ENCODE data around the gene ATP6V0A4.

ATP6V0A4 gene

GRCh38 chr7:138656952-138657351 is 141.0 kb downstream of the ATP6V0A4 start:
- no peak for DNase-seq
